GM06990 (cell line): ENCODE measurements around the gene FAM240A.

Experiments
- DNase-seq: peaks from one replicate; pipeline ENCODE4 v3.0.0-alpha.2; 2011; ENCODE audit not compliant: insufficient read length; ENCODE audit errors: extremely low read depth
- H3K27me3 ChIP-seq: replicated peaks from 2 replicates; pipeline ENCODE4 v1.6.0; 2011; ENCODE audit warnings: low read length; ENCODE audit not compliant: control insufficient read depth, insufficient read depth
- H3K36me3 ChIP-seq: 2 replicates; pipeline ENCODE4 v1.5.1; 2011; ENCODE audit warnings: low read length; ENCODE audit not compliant: control insufficient read depth, insufficient read depth
- H3K4me3 ChIP-seq: replicated peaks from 2 replicates; pipeline ENCODE4 v1.5.1; 2011; ENCODE audit warnings: low read depth, mild to moderate bottlenecking, control low read depth, low read length
- TF ChIP-seq, protein P1 (sequence below): IDR thresholded peaks from 2 replicates; pipeline ENCODE4 v1.5.1; 2011; ENCODE audit warnings: low read length, control low read depth, mild to moderate bottlenecking, inconsistent platforms; ENCODE audit not compliant: insufficient read depth, poor library complexity, severe bottlenecking

The FAM240A gene

DNA sequence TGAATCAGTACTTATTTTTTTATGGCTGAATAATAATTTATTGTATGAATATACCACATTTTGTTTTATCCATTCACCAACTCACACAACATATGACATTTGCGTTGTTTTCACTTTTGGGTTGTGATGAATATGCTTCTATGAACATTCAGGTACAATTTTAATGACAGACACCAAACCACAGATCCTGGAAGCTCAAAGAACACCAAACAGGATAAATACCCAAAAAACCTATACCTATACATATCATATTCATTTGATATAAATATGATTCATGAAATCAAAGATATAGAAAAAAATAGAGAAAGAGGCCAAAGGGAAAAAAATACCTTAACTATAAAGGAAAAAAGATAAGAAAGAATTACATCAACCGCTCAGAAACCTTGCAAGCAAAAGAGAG lies 35.8 kb downstream of the FAM240A start:
- H3K27me3 ChIP-seq, result no peaks in the 10 kb centered on the region

DNA sequence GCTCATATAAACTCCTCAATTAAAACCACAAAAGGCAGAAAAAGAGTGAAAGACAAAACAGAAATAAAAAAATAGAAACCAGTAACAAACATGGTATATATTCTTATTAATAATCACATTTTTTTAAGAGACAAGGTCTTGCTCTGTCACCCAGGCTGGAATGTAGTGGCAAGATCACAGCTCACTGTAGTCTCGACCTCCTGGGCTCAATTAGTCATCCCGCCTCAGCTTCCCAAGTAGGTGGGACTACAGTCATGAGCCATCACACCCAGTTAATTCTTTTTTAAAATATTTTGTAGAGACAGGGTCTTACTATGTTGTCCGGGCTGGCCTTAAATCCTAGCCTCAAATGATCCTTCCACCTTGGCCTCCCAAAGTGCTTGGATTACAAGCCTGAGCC lies 37.1 kb downstream of the FAM240A start:
- Histone ChIP-seq H3K4me3 (no peak overlapping the region), H3K36me3 (no peaks in the 10 kb centered on the region), H3K27me3 (no peaks in the 10 kb centered on the region)
- DNase-seq, result no peak
- TF ChIP-seq, protein P1, sequence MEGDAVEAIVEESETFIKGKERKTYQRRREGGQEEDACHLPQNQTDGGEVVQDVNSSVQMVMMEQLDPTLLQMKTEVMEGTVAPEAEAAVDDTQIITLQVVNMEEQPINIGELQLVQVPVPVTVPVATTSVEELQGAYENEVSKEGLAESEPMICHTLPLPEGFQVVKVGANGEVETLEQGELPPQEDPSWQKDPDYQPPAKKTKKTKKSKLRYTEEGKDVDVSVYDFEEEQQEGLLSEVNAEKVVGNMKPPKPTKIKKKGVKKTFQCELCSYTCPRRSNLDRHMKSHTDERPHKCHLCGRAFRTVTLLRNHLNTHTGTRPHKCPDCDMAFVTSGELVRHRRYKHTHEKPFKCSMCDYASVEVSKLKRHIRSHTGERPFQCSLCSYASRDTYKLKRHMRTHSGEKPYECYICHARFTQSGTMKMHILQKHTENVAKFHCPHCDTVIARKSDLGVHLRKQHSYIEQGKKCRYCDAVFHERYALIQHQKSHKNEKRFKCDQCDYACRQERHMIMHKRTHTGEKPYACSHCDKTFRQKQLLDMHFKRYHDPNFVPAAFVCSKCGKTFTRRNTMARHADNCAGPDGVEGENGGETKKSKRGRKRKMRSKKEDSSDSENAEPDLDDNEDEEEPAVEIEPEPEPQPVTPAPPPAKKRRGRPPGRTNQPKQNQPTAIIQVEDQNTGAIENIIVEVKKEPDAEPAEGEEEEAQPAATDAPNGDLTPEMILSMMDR, result no peak

More for the DNA sequence above, 35.8 kb downstream of the FAM240A start:
- no peak for DNase-seq
- no peaks in the 10 kb centered on the region for H3K36me3 ChIP-seq
- no peak overlapping the region for H3K4me3 ChIP-seq
- TF ChIP-seq, protein P1, result no peak

DNA sequence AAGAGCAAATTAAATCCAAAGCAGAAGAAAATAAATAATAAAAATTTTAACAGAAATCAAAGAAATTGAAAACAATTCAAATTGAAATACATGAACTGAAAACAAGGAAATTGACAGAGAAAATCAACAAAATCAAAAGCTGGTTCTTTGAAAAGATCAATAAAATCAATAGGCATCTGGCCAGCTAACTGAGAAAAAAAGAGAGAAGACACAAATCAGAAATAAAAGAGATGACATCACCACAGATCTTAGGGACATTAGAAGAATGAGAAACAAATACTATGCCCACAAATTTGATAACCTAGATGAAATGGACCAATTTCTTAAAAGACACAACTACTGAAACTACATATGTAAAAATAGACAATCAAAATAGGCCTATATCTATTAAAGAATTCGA lies 38.8 kb downstream of the FAM240A start:
- no peak for DNase-seq
- H3K27me3 ChIP-seq, result no peaks in the 10 kb centered on the region
- no peak overlapping the region for H3K4me3 ChIP-seq
- TF ChIP-seq, protein P1, result no peak
- H3K36me3 ChIP-seq, result no peaks in the 10 kb centered on the region

DNA sequence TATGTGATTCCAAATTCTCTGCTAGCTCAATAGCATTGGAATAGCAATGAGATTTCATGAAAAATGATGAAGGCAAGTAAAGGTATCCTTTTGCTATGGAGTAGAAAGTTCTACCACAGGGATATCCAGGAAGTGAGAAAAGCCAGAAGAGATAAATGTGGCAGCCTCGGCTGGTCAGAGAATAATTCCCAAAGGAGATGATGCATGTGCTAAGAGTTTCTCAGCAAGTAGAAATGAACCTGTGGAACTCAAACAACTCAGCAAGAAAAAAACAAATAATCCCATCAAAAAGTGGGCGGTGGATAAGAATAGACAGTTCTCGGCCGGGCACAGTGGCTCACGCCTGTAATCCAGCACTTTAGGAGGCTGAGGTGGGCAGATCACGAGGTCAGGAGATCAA lies 42.9 kb downstream of the FAM240A start:
- TF ChIP-seq, protein P1, result no peak
- H3K36me3 ChIP-seq, result no peaks in the 10 kb centered on the region
- no peaks in the 10 kb centered on the region for H3K27me3 ChIP-seq
- H3K4me3 ChIP-seq, result no peak overlapping the region
- no peak for DNase-seq

DNA sequence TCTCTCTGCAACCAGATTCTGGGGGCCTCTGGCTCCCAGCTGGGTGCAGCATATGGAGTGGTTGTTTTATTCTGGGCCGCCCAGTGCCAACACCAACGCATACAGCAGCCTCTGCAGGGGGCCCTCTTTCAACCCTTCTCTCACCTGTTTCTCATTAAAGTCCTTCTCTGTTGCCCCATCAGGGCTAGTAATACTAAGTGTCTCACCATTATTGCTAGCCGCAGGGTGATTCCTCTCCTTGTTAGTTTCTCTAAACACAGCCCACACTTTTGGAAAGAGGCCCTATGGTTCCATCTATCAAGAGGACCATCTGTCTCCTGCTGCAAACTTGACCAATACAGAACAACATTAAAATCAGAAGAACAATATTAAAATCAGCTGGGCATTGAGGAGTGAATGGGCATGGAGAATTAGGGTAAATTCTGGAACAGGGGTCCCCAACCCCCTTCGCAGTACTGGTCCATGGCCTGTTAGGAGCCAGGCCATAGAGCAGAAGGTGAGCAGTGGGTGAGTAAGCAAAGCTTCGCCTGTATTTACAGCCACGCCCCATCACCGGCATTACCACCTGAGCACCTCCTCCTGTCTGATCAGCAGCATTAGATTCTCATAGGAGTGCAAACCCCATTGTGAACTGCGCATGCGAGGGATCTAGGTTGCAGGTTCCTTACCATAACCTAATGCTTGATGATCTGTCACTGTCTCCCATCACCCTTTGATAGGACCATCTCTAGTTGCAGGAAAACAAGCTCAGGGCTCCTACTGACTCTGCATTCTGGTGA lies 44.6 kb downstream of the FAM240A start:
- no peak overlapping the region for H3K4me3 ChIP-seq
- no peaks in the 10 kb centered on the region; the same call in 1 of the 2 replicates for H3K27me3 ChIP-seq
- no peak for DNase-seq
- TF ChIP-seq, protein P1, result no peak
- no peaks in the 10 kb centered on the region for H3K36me3 ChIP-seq

DNA sequence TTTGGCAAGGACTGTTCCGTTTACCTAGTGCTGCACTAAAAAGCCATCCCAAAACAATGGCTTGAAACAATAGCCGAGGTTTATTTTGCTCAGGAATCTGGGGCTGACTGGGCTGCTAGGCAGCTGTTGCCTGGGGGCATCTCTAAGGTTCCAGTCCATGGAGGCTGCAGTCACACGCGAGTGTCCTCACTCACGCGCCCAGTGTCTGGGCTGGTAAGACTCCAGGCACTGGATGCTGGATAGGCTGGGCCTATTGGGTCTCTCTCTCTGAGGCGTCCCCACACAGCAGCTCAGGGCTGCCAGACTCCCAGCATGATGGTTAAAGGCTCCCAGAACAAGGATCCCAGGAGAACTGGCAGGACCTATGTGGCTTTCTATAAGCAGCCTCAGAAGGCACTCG lies 47.0 kb downstream of the FAM240A start:
- Histone ChIP-seq H3K36me3 (no peaks in the 10 kb centered on the region), H3K27me3 (peaks cover 3% of the 10 kb centered on the region), H3K4me3 (no peak overlapping the region)
- DNase-seq, result no peak
- TF ChIP-seq, protein P1, result no peak
